GM18502 (cell line): ENCODE results near the gene PHLDA3.
A peak's percentile ranks its signal among the peaks of the same experiment; 100 is the strongest.

Experiments
- ATAC-seq: cut with Tn5 transposase; IDR thresholded peaks from one replicate; pipeline ENCODE4 v1.9.1; 2021; ENCODE audit warnings: mild to moderate bottlenecking; ENCODE audit not compliant: unreplicated experiment, poor library complexity

PHLDA3 gene

DNA sequence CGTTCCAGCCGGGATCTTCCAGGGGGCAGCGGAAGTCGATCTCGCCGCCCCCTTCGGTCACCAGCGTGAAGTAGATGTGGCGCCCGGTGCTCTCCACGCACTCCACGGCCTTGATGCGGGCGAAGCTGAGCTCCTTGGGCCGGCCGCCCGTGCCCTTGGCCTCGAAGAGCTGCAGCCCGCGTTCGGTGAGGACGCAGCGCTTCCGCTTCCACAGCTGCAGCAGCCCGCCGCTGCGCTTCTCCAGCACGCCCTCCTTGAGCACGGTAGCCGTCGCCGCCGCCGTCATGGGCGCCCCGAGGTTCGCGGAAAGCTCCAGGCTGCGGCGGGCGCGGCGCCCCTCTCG, 516 bp downstream of the PHLDA3 start:
- peak; percentile 55 for ATAC-seq

DNA sequence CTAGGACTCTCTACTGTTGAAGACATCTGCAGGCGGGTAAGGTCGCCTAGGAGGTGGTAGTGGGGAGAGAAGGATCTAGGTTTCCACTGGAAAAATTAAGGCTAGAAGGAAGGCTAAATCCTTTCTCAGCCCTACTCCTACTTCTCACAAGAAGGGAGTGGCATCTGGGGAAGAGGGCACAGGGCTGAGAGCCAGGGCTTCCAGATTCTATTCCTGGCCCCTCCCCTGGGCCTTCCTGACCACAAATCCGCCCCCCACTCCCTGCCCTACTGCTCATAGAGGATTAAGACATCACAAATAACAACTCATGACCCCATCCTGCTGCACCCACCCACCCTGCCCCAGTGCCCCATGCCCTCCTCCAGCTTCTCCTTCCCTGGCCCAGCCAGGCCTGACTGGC, 2.5 kb downstream of the PHLDA3 start:
- no peak for ATAC-seq

DNA sequence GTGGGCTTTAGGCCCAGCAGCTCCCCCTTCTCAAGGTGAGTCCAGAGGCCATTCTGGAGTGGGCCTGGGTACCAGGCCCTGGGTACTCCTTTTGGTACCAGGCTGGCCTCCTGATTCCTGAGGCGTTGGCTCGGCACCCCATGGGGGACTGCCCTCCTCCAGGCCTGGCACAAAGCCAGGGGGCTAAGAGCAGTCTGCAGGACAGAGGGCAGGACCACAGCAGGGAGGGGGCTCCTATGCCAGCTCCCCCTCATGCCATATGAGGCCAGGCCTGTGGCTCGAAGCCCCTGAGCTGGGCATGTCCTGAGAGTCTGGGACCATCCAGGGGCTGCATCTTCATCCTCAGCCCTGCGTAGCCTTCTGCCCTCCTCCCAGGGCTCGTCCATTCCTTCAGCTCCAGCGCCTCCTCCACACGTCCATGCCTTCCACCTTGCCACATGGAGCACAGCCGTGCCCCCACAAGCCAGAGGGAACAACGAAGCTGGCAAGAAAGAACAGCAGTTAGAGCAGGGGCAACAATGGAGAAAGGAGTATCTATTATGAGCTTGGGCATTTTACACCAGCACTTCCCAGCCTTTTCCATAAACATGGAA, 3.2 kb downstream of the PHLDA3 start:
- no peak for ATAC-seq

DNA sequence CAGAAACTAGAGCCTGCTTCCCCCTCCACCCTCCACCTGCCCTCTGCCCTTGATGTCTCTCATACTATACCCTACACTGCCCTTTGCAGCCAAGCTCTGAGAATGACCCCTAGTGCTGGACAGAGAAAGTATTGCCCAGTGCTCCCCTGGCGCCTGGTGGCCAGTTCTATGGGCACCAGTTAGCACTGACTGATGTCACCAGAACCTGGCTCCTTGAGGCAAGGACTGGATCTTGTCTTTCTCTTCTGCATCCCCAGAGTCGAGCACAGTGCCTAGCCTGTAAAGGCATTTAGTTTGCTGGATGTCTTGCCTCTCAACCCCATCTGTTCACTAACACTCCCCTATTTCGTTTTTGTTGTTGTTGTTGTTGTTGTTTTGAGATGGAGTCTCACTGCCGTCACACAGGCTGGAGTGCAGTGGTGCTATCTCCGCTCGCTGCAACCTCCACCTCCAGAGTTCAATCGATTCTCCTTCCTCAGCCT, 5.9 kb downstream of the PHLDA3 start:
- no peak for ATAC-seq

DNA sequence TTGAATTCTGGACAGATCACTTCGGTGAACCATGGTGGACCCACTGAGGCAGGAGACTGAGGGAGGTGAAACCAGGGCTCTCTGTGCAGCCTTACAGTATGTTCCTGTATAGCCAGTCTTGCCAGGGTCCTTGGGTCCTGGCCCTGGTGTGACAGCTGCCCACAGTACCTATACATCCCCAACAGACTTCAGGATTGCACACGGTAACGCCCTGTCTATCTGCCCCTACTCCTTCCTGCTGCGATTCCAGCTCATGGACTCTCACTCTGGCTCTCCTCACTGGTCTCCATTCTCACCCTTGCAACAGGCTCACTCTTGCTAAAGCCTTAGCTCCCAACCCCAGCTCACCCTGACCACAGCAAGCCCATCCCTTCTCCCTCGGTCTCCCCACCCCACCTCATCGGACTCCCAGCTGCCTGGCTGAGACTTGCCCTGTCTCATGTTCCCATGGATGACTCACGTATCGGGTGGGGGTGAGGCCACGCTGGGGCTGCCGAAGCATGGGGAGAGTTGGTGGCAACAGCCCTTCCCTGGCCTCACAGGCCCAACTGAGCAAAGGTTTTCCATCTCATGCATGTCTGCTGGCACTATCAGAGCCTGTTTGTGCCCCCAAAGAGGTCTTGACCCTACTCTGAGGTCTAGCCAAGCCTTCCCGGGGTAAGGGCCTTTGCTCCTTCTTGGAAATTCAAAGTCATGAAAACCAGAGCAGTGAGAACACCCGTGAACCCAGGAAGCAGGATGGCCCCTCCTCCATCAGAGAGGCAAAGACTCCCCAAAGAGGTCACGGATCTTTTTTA, 7.1 kb downstream of the PHLDA3 start:
- ATAC-seq: no peak

DNA sequence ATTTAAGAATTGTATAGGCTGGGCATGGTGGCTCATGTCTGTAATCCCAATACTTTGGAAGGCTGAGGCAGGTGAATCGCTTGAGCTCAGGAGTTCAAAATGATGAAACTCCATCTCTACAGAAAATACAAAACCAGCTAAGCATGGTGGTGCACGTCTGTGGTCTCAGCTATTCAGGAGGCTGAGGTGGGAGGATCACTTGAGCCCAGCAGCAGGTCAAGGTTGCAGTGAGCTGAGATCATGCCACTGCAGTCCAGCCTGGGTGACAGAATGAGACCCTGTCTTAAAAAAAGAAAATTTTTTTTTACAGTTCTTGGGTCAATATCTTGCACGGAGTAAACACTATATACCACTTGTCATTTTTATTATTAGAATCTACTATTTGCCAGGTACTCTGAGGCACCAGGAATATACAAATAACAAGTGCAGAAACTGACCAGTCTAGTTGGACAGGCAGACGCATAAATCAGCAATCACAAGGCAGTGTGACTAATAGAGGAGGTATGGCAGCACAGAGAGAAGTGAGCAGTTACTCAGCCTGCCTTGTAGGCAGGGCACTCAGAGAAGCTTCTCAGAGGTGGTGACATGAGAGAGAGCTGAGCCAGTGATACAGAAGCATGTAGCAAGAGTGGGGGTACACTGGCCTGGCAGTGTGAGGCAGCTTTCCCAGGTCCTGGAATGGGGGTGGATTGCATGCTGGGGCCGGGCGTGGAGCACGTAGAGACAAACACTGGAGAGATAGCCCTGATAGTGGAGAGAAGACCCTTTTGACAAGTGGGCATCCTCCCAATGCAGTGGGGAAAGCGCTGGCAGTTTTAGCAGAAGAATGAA, 8.0 kb downstream of the PHLDA3 start:
- ATAC-seq: no peak

DNA sequence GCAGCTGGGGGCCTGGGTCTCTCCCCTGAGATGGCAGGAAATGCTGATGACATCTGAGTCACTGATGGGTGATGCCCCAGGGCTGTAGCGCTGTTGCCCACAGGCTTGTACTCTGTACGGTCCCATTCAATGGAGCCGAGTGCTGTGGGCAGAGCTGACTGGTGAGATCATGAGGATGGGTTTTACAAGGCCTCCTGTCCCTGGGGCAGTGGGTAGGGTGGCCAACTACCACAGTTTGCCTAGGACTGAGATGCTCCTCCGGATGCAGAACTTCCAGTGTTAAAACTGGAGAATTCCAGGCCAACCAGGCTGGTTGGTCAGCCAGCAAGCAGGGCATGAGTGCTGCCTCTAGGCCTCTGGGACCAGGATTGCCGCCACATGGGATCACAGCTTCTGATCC, 9.2 kb downstream of the PHLDA3 start:
- no peak for ATAC-seq

DNA sequence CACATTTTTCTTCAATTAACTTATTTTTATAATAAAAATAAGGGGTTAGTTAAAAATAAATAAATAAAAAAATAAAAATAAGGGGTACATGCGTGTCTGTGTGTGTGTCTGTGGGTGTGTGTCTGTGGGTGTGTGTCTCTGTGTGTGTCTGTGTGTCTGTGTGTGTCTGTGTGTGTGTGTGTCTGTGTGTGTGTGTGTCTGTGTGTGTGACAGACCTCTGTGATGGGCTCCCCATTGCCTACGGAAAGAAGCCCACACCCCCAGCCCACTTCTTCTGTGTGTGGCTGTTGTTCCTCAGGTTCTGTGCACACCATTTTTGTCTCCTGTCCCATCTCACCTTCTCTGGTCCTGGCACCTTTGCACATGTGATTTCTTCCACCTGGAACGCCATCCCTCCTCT, 9.9 kb downstream of the PHLDA3 start:
- ATAC-seq: no peak

DNA sequence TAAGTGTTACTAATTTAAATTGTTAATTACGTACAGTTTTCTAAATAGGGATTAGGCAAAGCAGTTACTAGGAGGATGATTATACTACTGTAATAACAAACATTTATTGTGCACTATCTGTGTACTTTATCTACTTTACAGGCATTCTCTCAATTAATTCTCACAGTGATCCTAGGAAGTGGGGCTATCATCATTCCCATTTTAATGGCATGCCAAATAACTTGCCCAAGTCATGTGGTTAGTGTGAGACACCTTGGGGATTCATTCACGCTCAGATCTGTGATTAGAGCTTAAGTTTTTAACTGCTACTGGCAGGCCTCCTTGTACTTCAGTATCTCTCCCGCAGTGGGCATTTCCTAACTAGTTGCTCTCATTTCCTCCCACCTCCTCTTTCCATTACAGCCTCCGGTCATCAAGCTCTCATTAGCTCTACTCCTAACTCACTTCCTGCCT, 11.5 kb downstream of the PHLDA3 start:
- ATAC-seq: no peak

DNA sequence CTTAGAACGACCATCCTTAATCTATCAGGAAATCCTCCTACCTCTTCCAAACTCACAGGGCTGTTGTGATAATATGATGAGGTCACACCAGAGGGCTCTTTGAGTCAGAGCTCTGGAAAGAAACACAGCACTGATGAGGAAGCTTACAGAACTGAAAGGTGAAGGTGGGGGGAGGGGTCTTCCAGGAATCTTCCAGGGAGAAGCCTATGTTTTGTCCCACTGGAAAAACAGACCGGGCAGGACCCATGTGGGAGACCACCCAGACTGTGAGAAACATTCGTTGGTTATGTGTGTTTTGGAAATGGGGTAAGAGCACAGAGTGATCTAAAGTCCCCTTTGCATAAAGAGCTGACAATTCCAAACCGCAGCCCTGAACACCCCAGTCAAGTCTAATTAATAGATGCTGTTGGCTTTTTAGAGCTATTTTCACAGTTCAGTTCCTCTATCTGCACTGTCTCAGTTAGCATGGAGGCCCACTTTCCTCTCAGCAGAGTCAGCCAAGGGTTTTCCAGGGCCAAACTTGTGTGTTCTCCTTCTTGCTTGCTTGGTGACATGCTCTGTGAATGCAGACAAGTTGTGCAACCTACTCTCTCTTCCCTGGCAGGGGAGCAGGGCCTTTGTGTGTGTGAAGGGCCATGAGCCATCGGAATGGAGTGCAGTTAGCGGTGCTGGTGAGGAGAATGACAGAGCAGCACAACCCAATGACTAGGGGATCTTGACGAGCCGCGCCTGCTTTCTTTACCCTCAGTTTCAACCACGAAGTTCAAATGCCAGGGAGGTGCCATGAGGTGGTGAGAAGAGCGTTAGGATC, 12.3 kb downstream of the PHLDA3 start:
- peak; percentile 56 for ATAC-seq

DNA sequence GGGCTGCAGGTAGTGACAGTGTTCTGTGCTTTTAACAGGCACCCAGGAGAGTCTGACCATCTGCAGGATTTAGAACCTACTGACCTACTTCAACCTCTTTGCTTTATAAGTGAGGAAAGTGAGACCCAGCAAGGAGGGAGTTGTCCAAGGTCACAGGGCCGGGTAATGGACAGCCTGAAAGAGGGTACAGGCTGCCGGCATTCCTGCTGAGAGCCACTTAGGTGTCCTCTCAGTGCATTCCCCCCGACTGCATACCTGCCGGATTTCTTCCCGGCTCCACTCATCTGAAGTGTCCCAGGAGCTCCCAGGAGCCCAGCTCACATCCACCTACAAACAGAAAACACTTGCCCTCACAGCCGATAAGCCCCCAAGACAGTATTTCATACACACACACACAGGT, 13.9 kb downstream of the PHLDA3 start:
- ATAC-seq: no peak

DNA sequence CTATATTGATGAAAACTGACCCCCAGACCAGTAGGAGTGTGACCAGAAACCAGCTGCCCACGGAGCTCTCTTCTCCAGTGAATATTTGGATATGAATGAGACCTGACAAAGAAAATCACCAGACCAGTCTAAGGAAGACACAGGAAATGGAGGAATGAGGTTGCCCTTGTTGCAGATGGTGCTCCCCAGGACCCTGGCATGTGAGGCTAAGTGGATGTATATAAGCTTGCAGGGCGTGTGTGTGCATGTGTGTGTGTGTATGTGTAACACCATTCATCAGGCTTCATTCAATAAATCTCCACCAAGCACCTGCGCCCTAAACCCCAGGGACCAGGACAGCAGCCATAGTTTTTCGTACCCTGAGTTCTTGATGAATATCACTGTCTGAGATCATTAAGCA, 14.4 kb downstream of the PHLDA3 start:
- ATAC-seq: no peak

DNA sequence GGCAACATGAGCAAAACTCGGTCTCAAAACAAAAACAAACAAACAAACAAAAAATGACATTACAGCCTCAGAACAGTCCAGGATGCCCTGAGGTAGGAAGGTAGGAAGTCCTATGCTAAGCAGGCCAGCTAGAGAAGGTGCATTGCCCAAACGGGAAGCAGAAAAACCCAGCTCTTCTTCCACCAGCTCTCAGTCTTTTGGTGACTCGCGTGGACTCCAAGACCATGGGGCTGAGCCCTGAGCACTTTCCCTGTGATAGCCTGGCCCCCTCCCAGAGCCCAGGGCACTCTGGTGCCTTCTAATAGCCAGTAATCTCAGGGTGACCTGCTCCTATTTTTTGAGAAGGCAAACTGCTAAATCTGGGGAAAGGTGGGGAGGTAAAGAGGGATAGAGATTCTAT, 16.1 kb downstream of the PHLDA3 start:
- ATAC-seq: no peak

DNA sequence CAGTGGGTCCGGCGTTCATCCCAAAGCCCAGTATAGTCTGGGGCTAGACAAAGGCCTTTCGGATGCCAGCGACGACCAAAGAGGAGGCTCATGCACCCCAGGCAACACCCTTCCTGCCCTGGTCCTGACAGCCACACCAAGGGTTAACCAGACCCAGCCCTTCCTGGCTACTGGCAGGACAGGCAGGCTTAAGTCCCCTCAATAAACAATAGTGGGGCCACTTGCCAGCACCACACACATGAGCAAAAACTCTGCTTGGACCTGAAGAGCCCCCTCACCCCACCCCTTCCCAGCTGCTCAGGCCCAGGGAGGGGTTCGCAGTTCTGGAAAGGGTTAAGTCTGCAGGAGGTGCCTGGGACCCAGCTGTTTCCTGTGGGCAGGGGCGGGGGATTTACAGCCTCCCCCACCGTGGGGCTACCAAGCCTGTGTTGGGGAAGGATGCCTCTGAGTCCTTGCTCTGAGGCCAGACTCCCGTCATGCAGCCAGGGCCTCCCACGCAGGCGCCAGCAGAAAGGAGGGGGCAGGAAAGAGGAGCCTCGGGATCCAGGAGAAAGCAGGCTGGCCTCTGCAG, 18.2 kb downstream of the PHLDA3 start:
- peak; percentile 42 for ATAC-seq

DNA sequence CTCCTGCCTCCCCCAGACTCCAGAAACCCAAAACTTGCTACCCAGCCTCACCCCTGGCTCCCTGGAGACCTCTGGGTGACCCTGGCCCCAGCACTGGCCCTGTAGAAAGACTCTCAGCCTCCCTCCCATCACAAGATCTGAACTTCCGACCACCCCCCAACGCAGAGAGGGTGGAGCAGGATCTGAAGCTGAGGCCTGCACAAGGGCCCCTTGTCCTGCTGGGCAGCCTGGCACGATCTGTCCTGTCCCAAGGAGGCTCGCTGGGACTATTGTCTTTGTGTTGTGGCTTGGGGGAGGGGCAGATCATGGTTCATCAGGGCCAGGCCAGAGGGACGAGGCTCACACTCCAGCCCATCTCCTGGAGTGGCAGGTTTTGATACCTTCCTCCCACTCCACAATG, 20.0 kb downstream of the PHLDA3 start:
- no peak for ATAC-seq

DNA sequence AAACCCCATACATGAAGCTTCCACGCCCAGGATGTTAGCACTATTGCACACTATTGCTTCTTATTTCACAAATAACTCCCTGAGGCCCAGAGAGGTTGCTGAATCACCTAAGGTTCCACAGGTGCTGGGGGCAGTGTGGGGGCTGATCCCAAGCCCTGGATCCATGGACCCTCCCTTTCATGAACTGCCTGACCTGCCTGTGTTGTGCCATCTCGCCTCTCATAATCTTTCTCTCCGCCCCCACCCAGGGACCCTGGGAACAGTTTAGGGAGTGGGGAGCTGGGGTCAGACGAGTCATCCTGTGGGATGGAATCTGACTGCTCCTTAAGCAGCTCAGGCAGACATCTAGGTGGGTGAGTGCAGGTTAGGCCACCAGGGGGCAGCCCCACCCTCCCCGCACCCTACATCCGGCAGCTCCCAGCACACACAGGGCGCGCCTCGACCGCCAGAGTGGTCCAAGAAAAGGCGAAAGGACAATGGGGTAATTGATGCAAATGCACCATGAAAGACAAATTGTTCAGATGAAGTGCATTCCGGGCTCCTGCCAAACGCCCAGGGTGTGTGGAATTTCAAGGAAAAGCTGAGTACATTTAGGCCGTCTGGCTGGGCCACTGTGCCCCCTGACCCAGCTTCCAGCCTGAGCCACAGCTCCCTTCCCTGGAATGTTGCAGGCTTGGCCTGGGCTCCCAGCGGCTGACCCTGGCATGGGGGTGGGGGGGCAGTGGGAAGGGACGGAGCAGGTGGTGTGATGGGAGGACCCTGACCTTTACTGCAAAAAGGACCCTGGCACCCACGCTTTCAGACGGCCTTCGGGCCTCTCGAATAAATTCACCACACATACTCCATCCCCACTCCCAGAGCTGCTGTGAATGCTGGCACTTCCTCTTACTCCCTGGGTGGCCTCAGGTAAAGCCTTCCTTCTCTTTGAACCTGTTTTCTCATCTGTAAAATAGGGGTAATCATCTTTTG, 20.8 kb downstream of the PHLDA3 start:
- no peak for ATAC-seq

DNA sequence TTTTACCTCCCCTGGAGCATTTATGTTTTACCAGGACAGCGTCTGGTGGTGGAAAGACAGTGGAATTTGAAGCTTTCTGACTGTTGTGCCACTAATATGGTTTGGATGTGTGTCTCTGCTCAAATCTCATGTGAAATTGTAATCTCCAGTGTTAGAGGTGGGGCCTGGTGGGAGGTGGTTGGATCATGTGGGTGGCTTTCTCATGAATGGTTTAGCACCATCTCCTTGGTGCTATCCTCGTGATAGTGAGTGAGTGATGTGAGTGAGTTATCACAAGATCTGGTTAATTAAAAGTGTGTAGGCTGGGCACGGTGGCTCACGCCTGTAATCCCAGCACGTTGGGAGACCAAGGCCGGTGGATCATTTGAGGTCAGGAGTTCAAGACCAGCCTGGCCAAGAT, 23.7 kb downstream of the PHLDA3 start:
- ATAC-seq: no peak

DNA sequence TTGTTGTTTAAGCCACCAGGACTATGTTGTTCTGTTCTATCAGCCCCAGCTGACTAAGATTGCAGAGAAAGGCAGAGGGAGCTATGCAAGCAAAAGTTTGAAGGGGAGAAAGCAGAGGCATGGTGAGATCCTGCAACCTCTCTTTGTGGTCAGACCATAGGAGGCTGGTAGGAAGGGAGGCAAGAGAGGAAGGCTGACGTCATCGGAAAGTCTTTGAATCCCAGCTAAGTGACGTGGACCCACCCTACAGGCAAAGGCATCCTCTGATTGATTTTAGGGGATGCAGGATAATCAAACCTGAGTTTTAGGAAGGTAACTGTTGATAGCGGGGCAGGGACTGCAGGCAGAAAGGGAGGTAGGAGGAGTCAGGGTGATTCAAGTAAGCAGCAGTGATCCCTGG, 24.2 kb downstream of the PHLDA3 start:
- no peak for ATAC-seq

DNA sequence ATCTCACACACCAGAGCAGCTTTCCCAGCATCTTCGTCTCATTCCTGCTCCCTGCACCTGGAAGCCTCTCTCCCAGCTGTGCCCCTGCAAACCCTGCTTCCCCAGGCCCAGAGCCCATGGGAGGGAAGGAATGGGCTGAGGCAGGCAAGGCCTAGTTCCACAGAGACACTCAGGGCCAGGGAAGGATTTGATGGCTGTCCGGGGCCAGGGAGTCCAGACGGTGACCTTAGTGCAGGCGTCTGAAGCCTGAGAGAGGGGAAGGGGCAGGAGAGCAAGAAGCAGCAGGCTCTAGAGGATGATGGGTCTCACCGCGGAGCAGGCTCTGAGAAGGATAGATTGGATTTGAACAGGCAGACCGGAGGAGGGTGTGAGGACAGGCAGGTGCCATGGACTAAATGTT, 25.2 kb downstream of the PHLDA3 start:
- no peak for ATAC-seq
